Large intestine (tissue), 3 donors: ENCODE results near the gene TRIM7. TPM values are rescaled to one million over a fixed set of nuclear protein-coding genes. Genes with fewer than 3 reads are reported as not detected.
"Not testable (repeated sequence)": the region's sequence is repeated elsewhere in the genome, so short reads cannot be mapped to it uniquely, and the experiment has no call there.

Experiments used
- DNase-seq, 2 donors: peaks; one replicate each; pipeline versions ENCODE4 v3.0.0 to v3.0.0-alpha.2; 2013
- H3K27ac ChIP-seq: one replicate; pipeline ENCODE4 v1.5.1; 2013; ENCODE audit warnings: low read length
- H3K27me3 ChIP-seq: 2 replicates; pipeline ENCODE4 v1.6.1; 2013; ENCODE audit warnings: low read length; ENCODE audit not compliant: control insufficient read depth, insufficient read depth
- H3K36me3 ChIP-seq: 2 replicates; pipeline ENCODE4 v1.6.1; 2013; ENCODE audit warnings: low read length; ENCODE audit not compliant: control insufficient read depth, insufficient read depth
- H3K4me1 ChIP-seq: one replicate; pipeline ENCODE4 v1.6.1; 2013; ENCODE audit warnings: low read length; ENCODE audit not compliant: control insufficient read depth, insufficient read depth
- H3K4me3 ChIP-seq: one replicate; pipeline ENCODE4 v1.5.1; 2013; ENCODE audit warnings: low read length
- H3K9me3 ChIP-seq: one replicate; pipeline ENCODE4 v1.6.1; 2013; ENCODE audit warnings: mild to moderate bottlenecking, low read depth, low read length, moderate library complexity; ENCODE audit not compliant: control insufficient read depth
- WGBS: methylation state at CpG from one replicate; pipeline ENCODE4 v1.1.5; 2013; ENCODE audit warnings: low lambda C conversion rate; ENCODE audit not compliant: insufficient coverage; 5-methylcytosine and 5-hydroxymethylcytosine counted together
- polyA plus RNA-seq: library from polyadenylated mRNA; unstranded; fragments of 120-200 nt; gene quantifications from one replicate; pipeline ENCODE4 v1.2.1, GENCODE V29; 2013

The TRIM7 gene
- polyA plus RNA-seq, 1 donor, result 0.61 TPM

- H3K4me1 ChIP-seq, result peaks cover 2% of the 10 kb centered on the region
- H3K27me3 ChIP-seq, result peaks cover 15% of the 10 kb centered on the region
- no peak for DNase-seq
- no peaks in the 10 kb centered on the region for H3K36me3 ChIP-seq
- WGBS, result 78% methylated on average over 5 of the region's 16 CpGs
- H3K27ac ChIP-seq, result no peak overlapping the region
- no peak overlapping the region for H3K4me3 ChIP-seq
- H3K9me3 ChIP-seq, result no peaks in the 10 kb centered on the region
Observed at GRCh38 chr5:181184845-181185216, 20.2 kb downstream of the TRIM7 start.

GRCh38 chr5:181182651-181183050 lies 22.3 kb downstream of the TRIM7 start:
- H3K27ac ChIP-seq, result no peak overlapping the region
- WGBS, result no CpG with 5 or more reads among the region's 12 CpGs
- H3K9me3 ChIP-seq, result no peaks in the 10 kb centered on the region

GRCh38 chr5:181181650-181182565 lies 23.1 kb downstream of the TRIM7 start:
- Histone ChIP-seq H3K4me1 (peaks cover 2% of the 10 kb centered on the region), H3K27me3 (peaks cover 21% of the 10 kb centered on the region), H3K4me3 (no peak overlapping the region), H3K36me3 (no peaks in the 10 kb centered on the region), H3K27ac (no peak overlapping the region), H3K9me3 (no peaks in the 10 kb centered on the region)
- peak; percentile 60 to 62 for DNase-seq
- 10% methylated on average over 2 of the region's 25 CpGs for WGBS

More at GRCh38 chr5:181182651-181183050, 22.3 kb downstream of the TRIM7 start:
- no peak for DNase-seq
- H3K36me3 ChIP-seq, result no peaks in the 10 kb centered on the region
- no peak overlapping the region for H3K4me3 ChIP-seq
- H3K27me3 ChIP-seq, result peaks cover 15% of the 10 kb centered on the region
- H3K4me1 ChIP-seq, result peaks cover 2% of the 10 kb centered on the region

- not testable (repeated sequence) for DNase-seq, H3K27ac ChIP-seq, H3K4me1 ChIP-seq, H3K9me3 ChIP-seq, H3K4me3 ChIP-seq, H3K36me3 ChIP-seq
- WGBS, result no CpG with 5 or more reads among the region's 14 CpGs
- peaks cover 44% of the 10 kb centered on the region for H3K27me3 ChIP-seq
Observed at GRCh38 chr5:181177559-181177958, 27.4 kb downstream of the TRIM7 start.

- Histone ChIP-seq H3K4me1 (peaks cover 6% of the 10 kb centered on the region), H3K27me3 (peaks cover 51% of the 10 kb centered on the region), H3K27ac (no peak overlapping the region), H3K9me3 (no peaks in the 10 kb centered on the region), H3K4me3 (no peak overlapping the region), H3K36me3 (no peaks in the 10 kb centered on the region)
- 47% methylated on average over 2 of the region's 3 CpGs for WGBS
- DNase-seq, result no peak
Observed at GRCh38 chr5:181176254-181176952, 28.6 kb downstream of the TRIM7 start.

- DNase-seq, result peak in 1 of 2 donors; percentile 37
- no peak overlapping the region for H3K27ac ChIP-seq
- H3K4me3 ChIP-seq, result no peak overlapping the region
- H3K27me3 ChIP-seq, result peaks cover 72% of the 10 kb centered on the region
- H3K9me3 ChIP-seq, result peaks cover 5% of the 10 kb centered on the region
- peaks cover 6% of the 10 kb centered on the region for H3K4me1 ChIP-seq
- no peaks in the 10 kb centered on the region for H3K36me3 ChIP-seq
- no CpG with 5 or more reads among the region's 50 CpGs for WGBS
Observed at GRCh38 chr5:181173420-181174342, 31.3 kb downstream of the TRIM7 start.

GRCh38 chr5:181173027-181173419 lies 32.0 kb downstream of the TRIM7 start:
- Histone ChIP-seq H3K27me3 (peaks cover 79% of the 10 kb centered on the region), H3K27ac (no peak overlapping the region), H3K36me3 (no peaks in the 10 kb centered on the region), H3K4me3 (no peak overlapping the region), H3K4me1 (peaks cover 6% of the 10 kb centered on the region), H3K9me3 (peaks cover 5% of the 10 kb centered on the region)
- WGBS, result 35% methylated on average over 5 of the region's 11 CpGs
- DNase-seq, result no peak

- Histone ChIP-seq H3K4me3 (no peak overlapping the region), H3K27ac (no peak overlapping the region), H3K27me3 (peaks cover 82% of the 10 kb centered on the region), H3K36me3 (no peaks in the 10 kb centered on the region), H3K4me1 (peaks cover 6% of the 10 kb centered on the region), H3K9me3 (peaks cover 5% of the 10 kb centered on the region)
- WGBS, result no CpG with 5 or more reads among the region's 3 CpGs
- no peak for DNase-seq
Observed at GRCh38 chr5:181171782-181172181, 33.2 kb downstream of the TRIM7 start.

GRCh38 chr5:181170996-181171395 lies 34.0 kb downstream of the TRIM7 start:
- Histone ChIP-seq H3K36me3 (no peaks in the 10 kb centered on the region), H3K27me3 (peaks cover 86% of the 10 kb centered on the region), H3K9me3 (peaks cover 5% of the 10 kb centered on the region), H3K4me1 (peaks cover 6% of the 10 kb centered on the region), H3K4me3 (no peak overlapping the region), H3K27ac (no peak overlapping the region)
- no CpG with 5 or more reads among the region's 6 CpGs for WGBS
- no peak for DNase-seq
